22Rv1 (cell line): ENCODE results near the gene SPOCK1.

Source experiments
- ZFX ChIP-seq: fragments of 450-650 bp; IDR thresholded peaks from 2 replicates; pipeline ENCODE4 v1.6.1; 2017; ENCODE audit warnings: antibody characterized with exemption, borderline replicate concordance
- TF ChIP-seq, protein P1 (sequence below): fragments of 450-650 bp; IDR thresholded peaks from 2 replicates; pipeline ENCODE4 v1.5.1; 2017; ENCODE audit warnings: mild to moderate bottlenecking

DNA sequence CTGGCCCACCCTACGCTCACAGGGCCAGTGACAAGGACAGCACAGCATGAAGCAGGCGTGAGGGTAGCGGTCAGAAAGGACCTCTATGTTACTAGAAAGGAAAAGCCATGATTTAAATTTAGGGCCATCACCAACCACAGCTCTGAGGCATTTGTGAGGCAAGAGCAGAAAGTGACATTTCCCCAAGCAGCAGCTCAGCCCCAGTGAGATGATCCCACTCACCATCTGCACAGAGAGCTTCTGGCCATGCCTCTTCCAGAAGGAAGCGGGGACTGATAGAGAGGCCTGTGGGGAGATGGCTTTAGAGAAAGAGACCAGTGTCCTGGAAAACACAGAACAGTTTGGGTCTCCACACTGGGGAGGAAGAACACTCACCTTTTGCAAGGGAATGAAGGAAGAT is 413.9 kb downstream of the SPOCK1 start:
- TF ChIP-seq, protein P1, sequence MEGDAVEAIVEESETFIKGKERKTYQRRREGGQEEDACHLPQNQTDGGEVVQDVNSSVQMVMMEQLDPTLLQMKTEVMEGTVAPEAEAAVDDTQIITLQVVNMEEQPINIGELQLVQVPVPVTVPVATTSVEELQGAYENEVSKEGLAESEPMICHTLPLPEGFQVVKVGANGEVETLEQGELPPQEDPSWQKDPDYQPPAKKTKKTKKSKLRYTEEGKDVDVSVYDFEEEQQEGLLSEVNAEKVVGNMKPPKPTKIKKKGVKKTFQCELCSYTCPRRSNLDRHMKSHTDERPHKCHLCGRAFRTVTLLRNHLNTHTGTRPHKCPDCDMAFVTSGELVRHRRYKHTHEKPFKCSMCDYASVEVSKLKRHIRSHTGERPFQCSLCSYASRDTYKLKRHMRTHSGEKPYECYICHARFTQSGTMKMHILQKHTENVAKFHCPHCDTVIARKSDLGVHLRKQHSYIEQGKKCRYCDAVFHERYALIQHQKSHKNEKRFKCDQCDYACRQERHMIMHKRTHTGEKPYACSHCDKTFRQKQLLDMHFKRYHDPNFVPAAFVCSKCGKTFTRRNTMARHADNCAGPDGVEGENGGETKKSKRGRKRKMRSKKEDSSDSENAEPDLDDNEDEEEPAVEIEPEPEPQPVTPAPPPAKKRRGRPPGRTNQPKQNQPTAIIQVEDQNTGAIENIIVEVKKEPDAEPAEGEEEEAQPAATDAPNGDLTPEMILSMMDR: no peak
- no peak for TF ChIP-seq ZFX
